Caco-2 (cell line): ENCODE data around the gene MEF2D. TPM values are rescaled to one million over a fixed set of nuclear protein-coding genes. Genes with fewer than 3 reads are reported as not detected.

Experiments
- BruUV-seq: library from RNA; stranded (reverse); fragments of 400-500 nt; replicated peaks from 2 replicates; lab custom pipeline; 2021; lab: Mats Ljungman, UMichigan
- CTCF ChIA-PET: fragments of 300-600 bp; sonication (Branson Sonifier 250); formaldehyde crosslinking; loops from one replicate; lab custom pipeline; 2022; ENCODE audit warnings: antibody characterized with exemption; lab: Charles Lee
- POLR2A ChIA-PET: fragments of 300-600 bp; sonication (Branson Sonifier 250); formaldehyde crosslinking; loops from one replicate; lab custom pipeline; 2022; ENCODE audit warnings: antibody characterized with exemption; lab: Charles Lee
- DNase-seq, 2 experiments: peaks; one replicate each; pipeline versions ENCODE4 v3.0.0 to v3.0.0-alpha.2; 2020 to 2022
- H3K27me3 ChIP-seq: replicated peaks from 2 replicates; pipeline ENCODE4 v1.6.0; 2011; ENCODE audit warnings: low read length; ENCODE audit not compliant: control insufficient read depth, insufficient read depth
- H3K36me3 ChIP-seq: 2 replicates; pipeline ENCODE4 v1.5.1; 2011; ENCODE audit warnings: low read length; ENCODE audit not compliant: control insufficient read depth, insufficient read depth
- H3K4me1 ChIP-seq: fragments of 250-450 bp; sonication (Bioruptor Pico); 2 replicates; pipeline ENCODE4 v1.5.1; 2020; ENCODE audit warnings: mild to moderate bottlenecking
- H3K4me3 ChIP-seq: 2 replicates; pipeline ENCODE4 v1.5.1; 2011; ENCODE audit warnings: low read depth, mild to moderate bottlenecking, control low read depth, low read length
- H3K9me3 ChIP-seq: fragments of 250-450 bp; sonication (Bioruptor Pico); 2 replicates; pipeline ENCODE4 v1.5.1; 2020; ENCODE audit warnings: mild to moderate bottlenecking, moderate library complexity
- H3K27ac Mint-ChIP-seq: one replicate; pipeline ENCODE4 v1.8.0; 2022; ENCODE audit warnings: mixed read lengths; ENCODE audit not compliant: unreplicated experiment
- H3K27me3 Mint-ChIP-seq: one replicate; pipeline ENCODE4 v1.8.0; 2022; ENCODE audit warnings: mixed read lengths; ENCODE audit not compliant: insufficient read depth, unreplicated experiment
- H3K36me3 Mint-ChIP-seq: one replicate; pipeline ENCODE4 v1.8.0; 2022; ENCODE audit warnings: mild to moderate bottlenecking, mixed read lengths; ENCODE audit not compliant: insufficient read depth, unreplicated experiment
- H3K4me1 Mint-ChIP-seq: one replicate; pipeline ENCODE4 v1.8.0; 2022; ENCODE audit warnings: low read depth, mixed read lengths; ENCODE audit not compliant: unreplicated experiment
- H3K4me3 Mint-ChIP-seq: one replicate; pipeline ENCODE4 v1.8.0; 2022; ENCODE audit warnings: mild to moderate bottlenecking, moderate library complexity, mixed read lengths; ENCODE audit not compliant: unreplicated experiment
- H3K9me3 Mint-ChIP-seq: one replicate; pipeline ENCODE4 v1.8.0; 2022; ENCODE audit warnings: mixed read lengths; ENCODE audit not compliant: unreplicated experiment
- intact Hi-C: fragments of 100-400 bp; cut with micrococcal nuclease; formaldehyde crosslinking; loops from one replicate; pipeline ENCODE4 v1.10.0; 2022; ENCODE audit not compliant: unreplicated experiment
- total RNA-seq: library from RNA; stranded (reverse); gene quantifications from 2 replicates; pipeline ENCODE4 v1.2.3, GENCODE V29; 2022
- TF ChIP-seq, protein P1 (sequence below), 2 experiments: fragments of 200-600 bp in 1 of 2; IDR thresholded peaks; 1 replicate in 1 of 2; 2 replicates in 1 of 2; pipeline versions ENCODE4 v1.5.1 to v1.8.0; 2011 to 2022; ENCODE audit warnings: antibody characterized with exemption in 1 of 2, control low read depth in 1 of 2, inconsistent platforms in 1 of 2, low read depth in 1 of 2, low read length in 1 of 2, mild to moderate bottlenecking in 1 of 2, moderate library complexity in 1 of 2; ENCODE audit not compliant: insufficient read depth in 1 of 2, severe bottlenecking in 1 of 2, unreplicated experiment in 1 of 2

MEF2D gene
- total RNA-seq, 1 experiment from 2014 or later = 18.6 TPM

DNA sequence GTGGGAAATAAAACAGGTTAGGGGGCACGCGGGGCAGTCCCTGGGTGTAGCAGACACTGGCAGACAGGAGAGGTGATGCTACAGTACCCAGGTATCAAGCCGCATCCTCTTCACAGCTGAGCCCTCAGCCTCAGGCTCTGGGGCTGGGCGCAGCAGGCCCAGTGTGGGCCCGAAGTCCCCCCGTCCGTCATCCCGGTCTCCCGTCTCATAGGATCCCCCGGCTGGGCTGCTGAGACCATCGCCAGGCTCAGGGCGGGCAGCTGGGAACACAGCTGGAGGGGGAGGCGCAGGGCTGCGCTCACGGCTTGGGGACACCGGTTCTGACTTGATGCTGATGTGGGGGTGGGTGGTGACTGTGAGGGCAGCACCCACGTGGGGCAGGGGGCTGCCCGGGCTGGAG is 32.7 kb downstream of the MEF2D start:
- Histone ChIP-seq H3K9me3 (no peaks in the 10 kb centered on the region), H3K27me3 (no peaks in the 10 kb centered on the region), H3K4me1 (peaks cover 8% of the 10 kb centered on the region), H3K4me3 (no peak overlapping the region), H3K36me3 (peaks cover 4% of the 10 kb centered on the region; the same call in 1 of the 2 replicates)
- TF ChIP-seq, protein P1, sequence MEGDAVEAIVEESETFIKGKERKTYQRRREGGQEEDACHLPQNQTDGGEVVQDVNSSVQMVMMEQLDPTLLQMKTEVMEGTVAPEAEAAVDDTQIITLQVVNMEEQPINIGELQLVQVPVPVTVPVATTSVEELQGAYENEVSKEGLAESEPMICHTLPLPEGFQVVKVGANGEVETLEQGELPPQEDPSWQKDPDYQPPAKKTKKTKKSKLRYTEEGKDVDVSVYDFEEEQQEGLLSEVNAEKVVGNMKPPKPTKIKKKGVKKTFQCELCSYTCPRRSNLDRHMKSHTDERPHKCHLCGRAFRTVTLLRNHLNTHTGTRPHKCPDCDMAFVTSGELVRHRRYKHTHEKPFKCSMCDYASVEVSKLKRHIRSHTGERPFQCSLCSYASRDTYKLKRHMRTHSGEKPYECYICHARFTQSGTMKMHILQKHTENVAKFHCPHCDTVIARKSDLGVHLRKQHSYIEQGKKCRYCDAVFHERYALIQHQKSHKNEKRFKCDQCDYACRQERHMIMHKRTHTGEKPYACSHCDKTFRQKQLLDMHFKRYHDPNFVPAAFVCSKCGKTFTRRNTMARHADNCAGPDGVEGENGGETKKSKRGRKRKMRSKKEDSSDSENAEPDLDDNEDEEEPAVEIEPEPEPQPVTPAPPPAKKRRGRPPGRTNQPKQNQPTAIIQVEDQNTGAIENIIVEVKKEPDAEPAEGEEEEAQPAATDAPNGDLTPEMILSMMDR (IDR thresholded peaks at IDR 0.05; ENCODE audit: insufficient read depth in 1 of 2, low read depth in 1 of 2, low read length in 1 of 2, severe bottlenecking in 1 of 2, unreplicated experiment in 1 of 2) = no peak
- Mint-ChIP-seq H3K9me3 (no peaks in the 10 kb centered on the region), H3K4me3 (no peak overlapping the region), H3K27ac (no peak overlapping the region), H3K36me3 (peaks cover 7% of the 10 kb centered on the region), H3K4me1 (no peaks in the 10 kb centered on the region), H3K27me3 (no peaks in the 10 kb centered on the region)
- no peak for DNase-seq
- intact Hi-C loops = no loop called here
- CTCF ChIA-PET = no interaction called here
- POLR2A ChIA-PET = no interaction called here
- no TSS peak for BruUV-seq

DNA sequence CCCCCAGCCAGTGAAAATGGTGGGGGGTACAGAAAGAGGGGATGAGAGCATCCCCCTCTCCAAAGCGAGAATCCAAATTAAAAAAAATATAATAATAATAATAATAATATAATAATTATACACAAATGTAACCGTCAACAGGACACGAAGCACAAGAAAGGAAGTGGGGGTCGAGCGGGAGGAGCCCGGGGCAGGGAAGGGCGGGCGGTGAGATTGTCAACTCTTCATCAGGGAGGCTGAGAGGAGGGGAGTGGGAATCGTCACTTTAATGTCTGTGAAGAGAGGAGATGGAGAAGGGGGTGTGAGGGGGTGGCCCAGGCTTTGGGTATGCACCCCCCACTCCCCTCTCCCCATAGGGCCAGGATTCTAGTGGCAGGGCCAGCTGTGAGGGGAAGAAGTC is 33.2 kb downstream of the MEF2D start:
- no peaks in the 10 kb centered on the region for H3K4me1 Mint-ChIP-seq
- ChIA-PET CTCF (interaction anchor here (0.9 kb wide), 1 partner anchor 9 kb away, joined by 4 read pairs; no protein-coding TSS in a partner anchor), POLR2A (no interaction called here)
- no peak for DNase-seq
- Histone ChIP-seq H3K4me1 (peaks cover 8% of the 10 kb centered on the region), H3K4me3 (no peak overlapping the region), H3K9me3 (no peaks in the 10 kb centered on the region), H3K36me3 (peaks cover 4% of the 10 kb centered on the region; the same call in 1 of the 2 replicates), H3K27me3 (no peaks in the 10 kb centered on the region)
- H3K27ac Mint-ChIP-seq = no peak overlapping the region
- BruUV-seq = no TSS peak
- no peak overlapping the region for H3K4me3 Mint-ChIP-seq
- TF ChIP-seq, protein P1 (IDR thresholded peaks at IDR 0.05; ENCODE audit: insufficient read depth in 1 of 2, low read depth in 1 of 2, low read length in 1 of 2, severe bottlenecking in 1 of 2, unreplicated experiment in 1 of 2) = no peak
- H3K9me3 Mint-ChIP-seq = no peaks in the 10 kb centered on the region
- intact Hi-C loops = no loop called here
- no peaks in the 10 kb centered on the region for H3K27me3 Mint-ChIP-seq
- peaks cover 7% of the 10 kb centered on the region for H3K36me3 Mint-ChIP-seq

DNA sequence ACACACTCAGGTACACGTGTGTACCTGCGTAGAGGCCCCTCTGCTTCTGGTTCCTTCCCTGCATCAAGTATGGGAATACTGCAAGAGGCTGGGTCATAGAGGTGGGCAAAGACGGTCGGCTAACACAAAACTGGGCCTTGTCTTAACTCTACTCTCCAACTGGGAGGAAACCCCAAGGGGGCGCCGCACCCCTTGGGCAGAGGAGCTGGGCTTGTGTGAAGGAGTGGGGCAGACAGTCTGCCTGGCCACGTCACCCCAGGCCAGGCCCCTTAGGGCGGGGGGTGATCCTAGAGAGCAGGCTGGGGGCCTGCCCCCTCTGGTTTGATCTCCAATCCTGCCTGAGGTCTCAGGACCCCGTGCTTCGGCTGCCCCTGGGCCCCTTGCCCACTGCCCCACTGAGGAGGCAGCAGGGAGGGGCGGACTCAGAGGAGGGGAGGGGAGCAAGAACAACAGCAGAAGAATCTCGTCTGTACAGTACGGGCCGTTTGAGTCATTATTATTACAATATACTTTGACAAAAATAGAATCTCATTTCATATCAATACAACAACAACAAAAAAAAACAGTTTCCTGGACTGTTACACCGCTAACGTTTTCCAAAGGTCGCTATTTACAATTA is 34.7 kb downstream of the MEF2D start:
- Histone ChIP-seq H3K4me1 (no peaks in the 10 kb centered on the region), H3K27me3 (no peaks in the 10 kb centered on the region), H3K36me3 (0 out of 2 replicates have a peak, but pooled peaks cover 1% of the 10 kb centered on the region), H3K4me3 (no peak overlapping the region), H3K9me3 (no peaks in the 10 kb centered on the region)
- Mint-ChIP-seq H3K27me3 (no peaks in the 10 kb centered on the region), H3K9me3 (no peaks in the 10 kb centered on the region), H3K4me3 (no peak overlapping the region), H3K4me1 (no peaks in the 10 kb centered on the region), H3K36me3 (no peaks in the 10 kb centered on the region), H3K27ac (no peak overlapping the region)
- intact Hi-C loops = no loop called here
- DNase-seq = no peak
- POLR2A ChIA-PET = interaction anchor here (1.9 kb wide), 1 partner anchor 9 kb away, joined by 5 read pairs; no protein-coding TSS in a partner anchor
- BruUV-seq = no TSS peak
- CTCF ChIA-PET = no interaction called here
- TF ChIP-seq, protein P1 (IDR thresholded peaks at IDR 0.05; ENCODE audit: insufficient read depth in 1 of 2, low read depth in 1 of 2, low read length in 1 of 2, severe bottlenecking in 1 of 2, unreplicated experiment in 1 of 2) = peak in 1 of 2 experiments; percentile 21
